ENCODE measurements around the gene WDFY4.

Gene WDFY4

DNA sequence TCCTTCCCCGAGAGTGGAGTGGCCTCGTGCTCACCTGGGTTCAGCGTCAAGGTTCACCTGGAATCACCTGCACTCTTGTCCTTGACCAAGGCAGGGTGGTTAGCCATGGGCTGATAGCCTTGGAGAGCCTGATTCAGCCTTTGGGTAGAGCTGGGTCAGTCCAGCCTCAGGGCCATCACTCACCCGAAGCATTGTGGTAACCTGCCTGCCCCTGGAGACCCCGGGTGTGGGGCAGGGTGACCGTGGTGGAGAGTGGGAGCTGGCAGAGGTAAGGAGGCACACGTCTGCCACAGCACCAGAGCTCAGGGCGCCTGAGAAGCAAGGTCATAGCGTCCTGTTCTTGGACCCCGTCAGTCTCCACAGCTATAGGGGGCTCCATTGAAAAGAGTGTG lies 27.8 kb upstream of the WDFY4 start:
- DNase-seq, result no peak

DNA sequence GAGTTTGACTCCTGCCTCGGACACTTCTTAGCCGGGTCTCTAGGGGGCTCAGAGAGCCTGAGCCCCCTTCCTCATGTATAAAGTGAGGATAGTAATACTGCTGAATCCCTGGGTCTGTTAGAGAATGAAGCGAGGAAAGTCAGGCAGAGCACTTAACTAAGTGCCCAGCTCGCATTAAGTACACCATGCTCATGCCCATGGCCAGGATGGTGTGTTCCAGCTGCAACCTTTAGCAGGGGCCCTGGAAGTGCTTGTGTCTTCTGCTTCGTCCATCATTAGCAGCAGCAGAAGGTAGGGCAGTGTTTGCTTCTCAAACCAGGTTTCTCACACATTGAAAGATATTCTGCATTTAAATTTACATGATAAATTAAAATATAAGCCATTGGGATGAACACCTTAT lies 27.3 kb upstream of the WDFY4 start:
- no peak for DNase-seq

DNA sequence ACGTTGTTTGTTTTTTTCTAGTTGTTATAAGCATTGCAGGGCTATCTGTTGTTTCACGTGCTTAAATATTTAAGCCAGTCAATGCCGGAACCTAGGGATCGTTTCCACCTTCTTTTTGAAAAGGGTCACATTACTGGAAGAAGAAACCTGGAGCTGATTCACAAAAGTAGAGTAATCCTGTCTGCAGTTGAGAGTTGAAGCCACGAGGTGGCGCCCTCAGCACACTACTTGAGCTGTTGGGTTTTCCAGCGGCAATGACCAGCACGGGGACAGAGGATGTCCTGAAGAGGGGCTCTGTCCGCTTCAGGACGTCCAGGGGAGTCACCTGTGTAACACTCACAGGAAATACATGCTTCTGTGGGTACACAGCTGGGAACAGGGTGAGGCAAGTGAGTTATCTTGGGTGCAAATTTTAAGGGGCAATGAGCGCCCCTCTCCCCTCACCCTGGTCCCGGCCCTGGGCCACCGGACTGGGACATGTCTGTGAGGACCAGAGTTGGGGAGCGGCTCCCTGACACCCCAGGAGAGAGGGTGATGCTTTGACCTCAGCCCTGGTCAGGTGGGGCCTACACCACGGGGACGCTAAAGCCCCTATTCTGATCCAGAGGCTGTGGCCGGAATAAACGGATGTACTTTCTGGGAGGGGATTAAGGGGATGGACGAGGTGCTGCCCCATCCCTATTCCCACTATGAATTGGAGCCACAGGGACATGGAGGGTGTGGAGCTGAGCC lies 26.3 kb upstream of the WDFY4 start:
- peak; percentile 63 for DNase-seq

DNA sequence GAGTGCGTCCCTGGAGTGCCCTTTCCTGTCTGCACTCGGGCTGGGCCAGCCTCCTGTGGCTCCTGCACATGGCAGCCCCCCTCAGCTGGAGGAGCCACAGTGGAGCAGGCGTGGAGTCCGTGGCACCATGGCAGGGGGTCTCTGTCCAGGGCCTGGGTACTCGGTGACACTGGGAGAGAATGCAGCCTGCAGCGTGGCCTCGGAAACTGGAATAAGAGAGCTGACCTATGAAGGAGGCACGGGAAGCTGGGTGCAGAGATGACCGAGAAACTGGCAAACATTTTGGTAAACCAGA lies 25.8 kb upstream of the WDFY4 start:
- DNase-seq, result no peak

DNA sequence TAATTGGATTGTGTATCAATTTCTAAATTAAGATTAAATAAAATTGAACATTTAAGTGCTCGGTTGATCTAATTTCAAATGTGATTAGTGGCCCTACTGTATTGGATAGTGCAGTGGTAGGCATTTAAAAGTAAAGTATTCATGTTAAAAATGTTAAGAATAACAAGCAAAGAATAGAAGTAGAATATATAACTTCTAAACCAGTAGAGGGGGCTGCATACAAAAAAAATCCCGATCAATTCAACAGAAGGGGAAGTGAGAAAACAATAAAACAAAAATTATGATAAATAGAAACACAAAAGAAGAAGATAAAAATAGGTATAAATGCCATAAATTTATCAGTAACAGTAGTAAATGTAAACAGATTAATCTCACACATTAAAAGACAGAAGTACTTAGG lies 24.9 kb upstream of the WDFY4 start:
- DNase-seq, result no peak

DNA sequence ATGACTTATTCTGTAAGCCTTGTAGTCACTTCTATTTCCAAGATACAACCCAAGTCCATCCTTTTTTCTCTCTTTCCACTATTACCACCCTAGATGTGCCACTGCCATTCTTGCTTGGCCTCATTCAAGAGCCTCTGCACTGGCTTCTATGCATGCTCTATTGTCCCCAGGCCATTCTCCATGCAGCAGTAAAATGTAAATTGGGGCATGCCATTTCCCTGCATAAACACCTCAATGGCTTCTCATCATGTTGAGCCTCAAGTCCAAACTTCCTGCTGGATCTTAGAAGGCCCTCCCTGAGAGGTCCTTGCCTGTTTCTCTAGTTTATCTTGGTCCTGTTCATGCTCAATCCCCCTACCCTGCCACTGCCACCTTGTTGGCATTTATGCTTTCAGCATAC lies 23.2 kb upstream of the WDFY4 start:
- DNase-seq, result no peak

DNA sequence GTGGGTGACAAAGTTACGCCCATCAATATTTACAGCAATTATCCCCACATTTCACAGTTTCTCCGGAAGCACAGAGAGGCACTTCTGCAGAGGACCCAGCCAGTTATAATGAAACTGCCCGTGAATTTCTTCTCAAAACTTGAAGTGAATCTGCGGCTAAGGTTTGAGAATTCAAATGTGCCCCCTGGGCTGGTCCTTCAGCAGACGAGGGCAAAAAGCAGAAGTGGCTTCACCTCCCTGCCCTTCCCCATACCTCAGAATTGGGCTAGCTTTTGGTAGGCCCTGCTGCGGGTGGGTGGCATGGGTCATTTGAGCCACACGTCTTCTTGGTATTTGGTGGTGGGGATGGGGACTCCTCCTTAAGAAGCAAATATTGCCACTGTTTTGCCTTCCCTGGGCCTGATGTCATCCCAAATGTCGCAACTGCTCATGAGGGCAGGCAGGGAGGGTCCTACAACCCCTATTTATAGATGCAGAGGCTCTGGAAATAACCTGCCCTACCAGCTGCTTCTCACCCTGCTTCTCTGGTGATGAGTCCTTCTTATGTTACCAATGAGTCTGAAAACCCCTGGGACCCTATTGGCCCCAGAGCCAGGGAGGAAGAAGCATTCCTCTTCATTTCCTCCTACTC lies 16.6 kb upstream of the WDFY4 start:
- no peak for DNase-seq

DNA sequence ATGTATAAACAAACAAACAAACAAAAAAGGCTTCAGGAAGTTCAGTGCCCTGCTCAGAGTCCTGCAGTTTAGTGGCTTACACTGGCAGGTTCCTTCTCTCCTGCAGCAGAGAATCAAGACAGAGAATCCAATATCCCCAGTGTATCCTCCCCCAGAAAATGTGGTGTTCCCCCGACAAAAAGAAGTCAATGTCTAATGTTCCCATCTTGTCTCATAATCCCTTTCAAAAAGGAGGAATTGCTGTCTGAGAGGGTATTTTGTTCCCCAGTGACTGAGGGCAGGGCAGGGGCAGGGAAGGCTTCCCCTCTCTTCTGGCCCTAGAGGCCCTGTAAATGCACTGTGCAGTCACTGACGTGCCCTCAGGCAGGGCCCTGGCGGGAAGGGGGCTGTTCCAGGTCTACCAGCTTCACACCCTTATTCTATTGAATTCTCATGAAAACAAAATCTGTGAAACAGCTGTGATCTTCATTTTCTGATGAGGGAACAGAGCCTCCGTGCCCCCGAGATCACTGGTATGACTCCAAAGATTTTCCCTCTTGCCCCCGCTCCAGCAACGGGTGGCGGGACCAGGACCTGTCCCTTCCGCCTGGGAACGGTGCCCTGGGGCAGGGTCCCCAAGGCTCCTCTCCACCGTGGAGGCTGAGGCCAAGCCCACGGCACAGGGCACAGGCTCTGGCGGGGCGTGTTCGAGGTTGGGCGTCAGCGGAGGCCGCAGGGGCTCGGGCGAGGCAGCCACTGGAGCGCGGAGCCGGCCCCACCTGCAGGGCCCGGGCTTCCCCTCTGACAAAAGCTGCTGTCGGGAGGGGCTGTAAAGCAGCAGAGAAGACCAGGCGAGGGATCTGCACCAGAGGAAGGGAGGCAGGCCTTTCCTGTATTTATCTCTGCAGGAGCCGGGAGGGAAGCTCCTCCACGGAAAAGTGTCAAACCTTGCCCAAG lies 13.4 kb upstream of the WDFY4 start:
- no peak for DNase-seq

DNA sequence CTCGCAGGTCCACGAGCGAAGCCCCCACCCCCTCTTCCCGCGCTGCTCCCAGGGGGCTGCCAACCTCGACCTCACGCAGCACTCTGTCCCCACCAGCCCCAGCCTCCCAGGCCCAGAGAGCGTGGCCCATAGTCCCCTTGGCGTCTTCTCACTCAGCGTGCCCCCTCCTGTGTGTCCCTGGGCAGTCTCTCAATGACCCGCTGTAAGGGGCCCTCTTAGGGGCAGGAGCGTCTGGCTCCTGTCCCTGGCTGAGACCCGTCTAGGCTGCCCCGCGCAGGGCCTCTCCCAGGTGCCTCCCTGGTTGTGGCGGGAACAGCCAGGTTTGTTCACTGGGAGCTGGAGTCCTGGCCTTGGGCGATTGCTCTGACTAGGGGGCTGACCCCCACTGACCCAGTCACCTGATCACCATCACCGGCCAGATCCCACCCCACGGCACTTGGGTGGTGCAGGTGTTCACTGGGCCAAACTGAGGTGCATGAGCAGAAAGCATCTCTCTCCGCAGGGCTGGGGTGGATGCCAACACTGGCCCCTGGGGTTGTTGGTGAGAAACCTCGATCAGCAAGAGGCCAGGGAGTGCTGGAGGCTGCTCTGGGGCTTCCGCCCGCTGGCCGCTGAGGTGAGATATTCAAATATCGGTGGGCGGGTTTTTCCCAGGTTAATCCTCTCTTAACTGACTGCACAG lies 12.6 kb upstream of the WDFY4 start:
- DNase-seq, result no peak

DNA sequence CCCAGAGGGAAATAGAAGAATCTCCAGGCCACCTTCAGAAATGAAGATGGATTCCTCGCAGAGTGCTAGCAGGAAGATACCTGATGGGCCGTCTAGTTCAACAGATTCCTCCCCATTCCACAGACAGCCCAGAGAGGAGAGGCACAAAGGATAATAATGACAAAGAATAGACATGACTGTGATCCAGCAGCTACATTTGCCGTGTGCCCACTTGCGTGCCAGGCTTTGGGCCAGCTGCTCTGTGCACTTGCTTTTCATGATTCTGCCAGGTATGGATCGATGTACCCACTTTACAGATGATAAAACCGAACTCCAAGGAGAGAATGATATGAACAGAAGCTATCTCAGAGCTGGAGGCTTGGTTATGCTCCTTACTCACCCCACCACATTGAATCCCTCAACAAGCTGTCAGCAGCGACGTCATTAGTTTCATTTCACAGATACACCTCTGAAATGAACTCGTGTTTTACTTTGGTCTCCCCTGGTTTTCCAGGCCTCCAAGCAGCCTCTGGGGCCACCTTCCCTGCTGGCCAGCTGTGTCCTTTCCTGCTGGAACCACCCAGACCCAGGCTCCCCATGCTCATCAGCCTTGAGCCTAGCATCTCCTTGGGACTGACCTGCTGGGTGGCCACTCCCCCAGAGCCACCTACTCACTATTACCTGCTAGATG lies 11.9 kb upstream of the WDFY4 start:
- DNase-seq, result no peak

DNA sequence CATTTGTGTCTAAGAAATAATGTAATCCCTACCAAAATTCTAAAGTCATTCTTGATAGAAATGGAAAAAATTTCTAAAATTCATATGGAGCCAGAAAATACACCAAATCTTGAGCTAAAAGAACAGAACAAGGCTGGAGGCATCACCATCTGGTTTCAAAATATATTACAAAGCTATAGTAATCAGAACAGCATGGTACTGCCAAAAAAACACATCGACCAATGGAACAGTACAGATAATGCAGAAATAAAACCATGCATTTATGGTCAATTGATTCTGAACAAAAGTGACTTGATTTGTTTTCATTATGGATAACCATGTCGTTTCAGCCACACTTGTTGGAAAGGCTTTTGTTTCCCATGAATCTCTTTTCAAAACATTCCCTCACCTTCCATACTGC lies 7.0 kb upstream of the WDFY4 start:
- DNase-seq, result no peak

DNA sequence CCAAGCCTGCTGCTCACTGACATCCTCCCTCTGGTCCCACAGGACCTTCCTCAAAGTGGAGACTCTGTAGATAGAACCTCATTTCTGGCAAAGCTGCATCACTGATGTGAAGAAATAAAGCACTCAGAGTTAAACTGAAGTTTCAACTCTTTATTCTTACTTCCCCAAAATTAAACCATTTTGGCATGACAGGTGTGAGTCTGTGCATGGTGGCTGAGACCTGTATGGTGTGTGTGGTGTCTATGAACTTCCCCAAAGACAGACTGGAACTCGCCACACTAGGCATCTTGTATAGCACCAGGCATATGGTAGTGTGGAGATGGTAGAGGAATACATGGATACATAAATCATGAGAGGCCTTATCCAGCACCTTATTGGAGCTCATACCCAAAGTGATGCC lies 6.6 kb upstream of the WDFY4 start:
- no peak for DNase-seq

DNA sequence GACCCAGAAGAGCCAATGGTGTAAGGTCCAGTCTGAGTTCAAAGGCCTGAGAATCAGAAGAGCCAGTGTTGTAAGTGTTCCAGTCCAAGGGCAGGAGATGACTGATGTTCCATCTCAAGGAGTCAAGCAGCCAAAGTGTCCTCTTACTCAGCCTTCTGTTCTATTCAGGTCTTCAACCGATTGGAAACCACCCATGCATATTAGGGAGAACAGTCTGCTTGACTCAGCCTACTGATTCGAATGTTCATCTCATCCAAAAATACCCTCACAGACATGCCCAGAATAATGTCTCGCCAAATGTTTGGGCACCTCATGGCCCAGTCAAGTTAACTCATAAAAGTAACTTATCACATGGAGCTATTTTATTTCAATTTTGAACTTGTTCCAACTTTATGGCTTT lies 2.9 kb upstream of the WDFY4 start:
- no peak for DNase-seq

DNA sequence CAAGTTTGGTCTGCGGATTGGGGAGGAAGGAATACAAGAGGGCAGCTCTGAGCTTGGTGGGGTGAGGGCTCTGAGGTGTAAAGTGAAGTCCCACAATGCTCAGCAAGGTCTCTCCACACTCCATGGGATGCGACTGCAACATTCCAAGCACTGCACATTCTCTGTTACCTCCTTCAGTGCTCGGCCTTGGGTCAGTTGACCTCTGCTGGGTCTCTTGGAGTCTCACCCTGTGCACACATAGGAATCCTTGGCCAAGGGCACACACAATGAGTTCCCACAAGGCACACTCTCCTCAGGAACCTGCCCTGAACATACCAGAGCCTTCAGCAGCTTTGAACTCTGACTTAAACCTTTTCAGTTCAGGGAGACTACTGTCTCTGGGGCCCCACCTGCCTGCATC lies 2.4 kb upstream of the WDFY4 start:
- DNase-seq, result no peak

DNA sequence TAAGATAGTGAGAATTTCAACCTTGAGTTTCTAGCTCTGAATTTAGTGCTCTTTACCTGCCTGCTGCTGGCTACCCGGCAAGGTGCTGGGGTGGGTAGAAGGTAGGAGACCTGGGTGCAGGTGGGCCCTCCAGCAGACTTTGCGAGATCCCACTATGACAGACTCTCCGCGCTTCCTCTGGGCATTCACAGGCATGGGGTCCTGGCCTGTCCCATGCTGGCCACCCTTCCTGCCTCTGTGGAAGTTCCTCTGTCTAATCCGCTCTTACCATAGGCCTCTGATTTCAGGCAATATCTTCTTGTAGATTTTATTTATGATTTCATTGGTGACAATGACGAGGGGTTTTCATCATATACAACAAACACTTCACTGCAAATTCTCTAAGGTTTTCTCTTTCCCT lies 1.2 kb upstream of the WDFY4 start:
- no peak for DNase-seq

DNA sequence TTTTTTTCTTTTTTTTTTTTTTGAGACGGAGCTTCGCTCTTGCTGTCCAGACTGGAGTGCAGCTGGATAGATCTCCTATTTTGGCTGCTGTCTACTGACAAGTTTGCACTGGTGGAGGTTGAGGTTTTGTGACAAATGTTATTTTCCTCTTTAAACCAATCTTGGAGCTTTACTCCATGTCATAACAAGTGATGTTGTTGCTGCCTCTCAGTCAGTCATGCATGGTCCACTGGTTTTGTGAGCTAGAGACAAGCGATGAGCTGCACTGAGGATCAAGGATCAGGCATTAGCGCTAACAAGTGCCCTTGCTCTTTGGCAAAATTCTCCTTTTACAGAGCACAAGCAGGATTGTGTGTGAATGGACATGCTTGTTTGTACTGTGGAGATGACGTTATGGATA lies 805 bp upstream of the WDFY4 start:
- no peak for DNase-seq

DNA sequence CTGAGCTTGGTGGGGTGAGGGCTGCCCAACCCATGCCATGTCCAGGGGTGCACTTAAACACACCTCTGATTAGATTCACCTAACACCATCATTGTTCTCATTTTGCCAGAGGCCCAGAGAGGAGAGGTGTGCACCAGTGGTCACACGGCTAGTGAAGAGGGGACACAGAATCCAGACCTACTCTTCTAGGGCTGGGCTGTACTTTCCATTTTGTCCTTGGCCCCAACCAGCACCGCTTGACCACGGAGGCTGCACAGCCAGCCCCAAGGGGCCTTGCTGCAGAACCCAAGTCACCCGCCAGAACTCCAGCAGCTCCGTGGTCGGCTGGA lies 246 bp upstream of the WDFY4 start:
- DNase-seq, result no peak

DNA sequence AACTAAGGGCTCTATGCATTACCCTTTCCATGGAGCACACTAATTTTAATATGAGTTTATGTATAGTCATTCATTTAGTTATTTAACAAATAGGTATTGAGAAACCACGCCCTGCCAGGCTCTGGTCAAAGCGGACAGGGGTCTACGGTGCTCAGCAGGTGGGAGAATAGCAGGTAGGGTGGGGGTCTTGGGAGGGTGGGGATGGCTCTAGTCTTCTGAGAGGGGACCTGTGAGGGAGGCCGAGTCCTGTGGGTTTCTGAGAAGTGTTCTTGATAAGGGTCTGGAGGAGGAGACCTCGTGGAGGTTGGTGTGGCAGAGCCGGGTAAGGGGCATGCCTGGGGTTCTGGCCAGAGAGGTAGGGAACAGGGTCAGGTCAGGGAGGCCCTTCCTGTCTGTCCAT lies 1.1 kb downstream of the WDFY4 start:
- no peak for DNase-seq

DNA sequence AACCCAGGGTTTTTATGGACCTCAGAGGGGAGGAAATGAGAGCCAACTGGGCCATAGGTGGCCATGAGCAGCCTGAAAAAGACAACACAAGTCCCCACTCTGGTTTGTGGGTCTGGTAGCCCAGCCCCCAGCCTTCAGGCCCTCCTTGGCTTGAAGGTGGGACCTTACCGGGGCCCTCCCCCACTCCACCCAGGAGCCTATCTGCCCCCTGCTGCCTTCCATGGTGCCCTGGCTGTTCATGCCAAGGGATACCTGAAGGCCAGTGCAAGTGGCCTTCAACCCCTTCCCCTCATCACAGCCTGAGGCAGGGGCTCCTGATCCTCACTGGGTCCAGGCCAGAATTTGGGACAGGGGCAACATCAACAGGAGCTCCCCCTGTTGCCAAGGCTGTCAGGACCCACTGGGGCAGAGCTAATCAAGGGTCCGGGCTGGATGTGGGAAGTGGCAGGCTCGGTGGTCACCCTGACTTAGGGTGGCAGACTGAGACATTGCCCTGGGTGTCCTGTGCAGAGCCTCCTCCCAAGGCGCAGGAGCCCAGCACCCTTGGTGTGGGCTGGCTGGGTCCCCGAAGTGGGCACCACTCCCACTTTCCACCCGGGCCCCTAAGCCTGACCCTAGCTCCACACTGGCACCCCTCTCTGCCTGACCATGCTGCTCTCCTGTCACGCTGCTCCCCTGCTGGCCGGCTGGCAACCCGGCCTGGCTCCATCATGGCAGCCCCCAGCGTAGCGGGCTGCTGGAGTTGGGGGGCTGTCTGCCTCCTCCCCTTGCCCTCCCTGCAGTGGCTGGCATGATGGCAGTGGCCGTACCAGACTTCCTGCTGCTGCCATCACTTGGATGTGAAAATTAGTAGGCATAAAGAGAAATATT lies 6.4 kb downstream of the WDFY4 start:
- DNase-seq, result no peak

DNA sequence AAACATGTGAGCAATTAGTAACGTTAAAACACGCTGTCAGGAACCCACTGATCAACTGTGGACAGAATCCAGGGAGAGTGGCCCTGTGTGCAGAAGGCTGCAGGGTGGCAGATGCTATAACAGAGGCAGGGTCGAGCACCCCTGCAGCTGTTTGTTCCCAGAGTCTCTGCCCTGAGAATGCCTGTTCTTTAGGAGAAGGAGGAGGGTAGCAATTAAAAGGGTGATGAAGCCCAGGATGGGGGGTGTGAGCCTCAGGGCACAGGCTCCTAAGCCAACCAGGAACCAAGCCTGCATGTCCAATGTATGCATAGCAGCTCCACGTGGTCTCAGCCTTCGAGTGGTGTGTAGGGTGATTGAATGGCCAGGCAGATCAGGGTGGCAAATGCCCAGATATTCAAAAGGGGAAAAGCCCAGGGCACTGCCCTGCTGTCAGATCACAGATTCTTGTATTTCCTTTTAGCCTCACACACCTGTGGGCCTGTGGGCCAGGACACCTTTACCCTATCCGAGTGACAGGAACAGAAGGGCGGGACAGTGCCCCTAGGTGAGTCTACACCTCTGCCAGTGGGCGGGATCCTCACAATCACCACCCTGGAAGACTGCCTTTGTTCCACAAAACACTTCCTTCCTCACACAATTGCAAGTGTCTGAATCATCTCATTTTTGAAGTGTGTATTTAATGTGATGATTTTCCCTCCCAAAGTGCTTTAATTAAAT lies 7.3 kb downstream of the WDFY4 start:
- DNase-seq, result no peak

DNA sequence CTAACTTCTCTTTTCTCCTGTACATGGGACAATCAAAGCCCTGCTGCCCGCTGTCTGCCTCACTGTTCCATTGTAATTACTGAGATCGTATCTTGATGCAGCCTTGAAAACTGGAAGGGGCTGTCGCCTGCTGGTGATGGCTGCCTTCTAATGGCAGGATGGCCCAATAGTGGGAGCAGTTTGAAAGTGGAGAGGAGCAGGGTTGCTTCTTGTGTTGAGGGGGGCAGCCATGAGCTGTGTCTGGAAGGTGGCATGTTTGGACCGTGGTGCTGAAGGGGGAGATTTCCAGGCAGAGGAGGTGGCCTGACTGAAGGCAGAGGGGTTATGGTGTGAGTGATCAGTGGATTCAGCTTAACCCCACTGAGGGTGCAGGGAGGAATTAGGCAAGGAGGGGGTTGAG lies 8.1 kb downstream of the WDFY4 start:
- no peak for DNase-seq

DNA sequence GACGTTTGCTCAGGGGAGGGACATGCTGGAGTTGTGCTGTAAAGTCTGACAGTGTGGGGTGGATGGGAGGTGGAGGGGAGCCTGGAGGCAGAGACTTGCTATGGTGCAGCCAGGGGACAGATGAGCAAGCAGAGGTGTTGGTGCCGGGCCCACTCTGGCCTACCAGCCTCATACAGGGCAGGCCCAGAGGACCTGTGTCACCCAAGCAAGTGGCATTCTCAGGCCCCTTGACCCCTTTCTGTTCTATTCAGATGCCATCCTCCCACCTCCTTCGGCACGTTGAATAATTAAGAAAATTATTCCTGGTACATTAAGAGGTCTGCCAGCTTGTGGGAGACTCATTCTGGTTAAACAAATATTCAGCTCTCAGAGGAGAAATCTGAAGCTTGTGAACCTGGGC lies 8.5 kb downstream of the WDFY4 start:
- no peak for DNase-seq

Data from stimulated activated CD4-positive, alpha-beta T cell treated with anti-CD3 and anti-CD28 coated beads, Interleukin-1b, Interleukin-23, amount 100 ng/mL, for 48 hours (primary cell).